CD1c-positive myeloid dendritic cell (primary cell): ENCODE data around the gene TBC1D22A.
"Not testable (repeated sequence)": the region's sequence is repeated elsewhere in the genome, so short reads cannot be mapped to it uniquely, and the experiment has no call there.

Experiments used
- DNase-seq: peaks from one replicate; pipeline ENCODE4 v3.0.0-alpha.2; 2016; ENCODE audit errors: extremely low spot score

TBC1D22A gene

DNA sequence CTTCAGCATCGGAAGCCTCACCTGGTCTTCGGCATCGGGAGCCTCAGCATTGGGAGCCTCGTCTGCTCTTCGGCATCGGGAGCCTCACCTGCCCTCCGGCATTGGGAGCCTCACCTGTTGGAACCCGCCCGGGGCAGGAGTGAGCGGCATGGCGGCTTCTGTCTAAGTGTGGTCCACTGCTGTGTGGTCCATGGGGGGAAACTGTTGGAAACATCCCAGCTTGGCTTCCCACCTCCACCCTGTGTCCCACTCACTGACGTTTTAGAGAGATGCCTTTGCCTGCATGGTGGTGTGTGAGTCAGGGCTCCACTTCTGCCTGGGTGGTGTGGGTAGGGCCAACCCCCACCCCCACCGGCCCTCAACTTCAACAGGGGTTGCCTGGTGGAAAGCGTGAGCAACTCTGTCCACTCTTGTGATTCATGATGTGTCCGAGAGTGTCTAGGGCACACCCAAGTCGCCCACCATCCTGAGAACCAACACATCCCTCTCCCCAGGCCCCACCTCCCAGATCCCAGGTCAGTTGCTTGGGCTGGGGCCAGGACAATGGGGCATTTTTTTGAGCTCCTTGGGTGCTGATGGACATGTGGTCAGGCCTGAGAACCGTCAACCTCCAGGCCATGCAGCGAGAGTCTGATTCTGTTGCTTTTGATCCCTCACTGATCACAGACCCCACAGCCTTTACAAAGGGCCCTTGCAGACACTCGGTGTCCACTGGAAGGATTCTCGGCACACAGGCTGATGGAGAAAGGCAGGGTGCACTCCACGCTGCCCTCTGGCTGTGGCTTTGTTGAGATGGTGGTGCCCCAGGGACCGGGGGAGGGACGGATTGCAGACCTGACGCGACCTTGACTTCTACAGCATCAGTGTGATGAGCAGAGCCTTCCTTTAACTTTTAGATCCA is 406.7 kb downstream of the TBC1D22A start:
- DNase-seq, result no peak

GRCh38 chr22:47169801-47170140 is 407.3 kb downstream of the TBC1D22A start:
- no peak for DNase-seq

DNA sequence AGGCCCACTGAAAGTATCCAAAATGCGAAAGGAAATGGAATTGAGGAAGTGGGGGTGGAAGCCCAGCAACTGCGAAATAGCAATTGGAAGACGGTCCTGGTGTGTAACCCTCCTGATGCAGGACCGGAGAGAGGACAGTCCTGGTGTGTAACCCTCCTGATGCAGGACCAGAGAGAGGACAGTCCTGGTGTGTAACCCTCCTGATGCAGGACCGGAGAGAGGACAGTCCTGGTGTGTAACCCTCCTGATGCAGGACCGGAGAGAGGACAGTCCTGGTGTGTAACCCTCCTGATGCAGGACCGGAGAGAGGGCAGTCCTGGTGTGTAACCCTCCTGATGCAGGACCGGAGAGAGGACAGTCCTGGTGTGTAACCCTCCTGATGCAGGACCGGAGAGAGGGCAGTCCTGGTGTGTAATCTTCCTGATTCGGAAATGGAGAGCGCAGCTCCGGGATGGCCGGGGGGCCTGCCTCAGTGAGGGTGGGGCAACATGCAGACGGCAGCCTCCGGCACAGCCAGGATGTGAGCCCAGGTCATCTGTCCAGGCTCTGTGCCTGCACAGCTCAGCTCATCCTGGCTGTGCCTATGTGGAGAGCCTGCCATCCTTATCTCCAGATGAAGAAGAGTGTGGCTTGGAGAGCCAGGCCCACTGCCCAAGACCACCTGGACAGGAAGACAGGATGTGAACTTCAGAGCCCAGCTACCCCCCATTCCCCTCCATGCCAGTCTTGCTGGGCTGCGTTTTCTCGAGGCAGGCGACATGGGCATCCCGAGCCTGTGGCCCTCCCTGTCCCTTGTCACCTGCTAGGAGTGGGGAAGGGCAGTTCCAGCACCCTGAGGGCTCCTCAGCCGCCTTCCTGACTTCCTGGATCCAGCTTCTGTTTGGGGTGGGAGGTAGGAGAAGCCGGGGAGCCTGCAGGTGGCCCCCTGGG is 408.3 kb downstream of the TBC1D22A start:
- not testable (repeated sequence) for DNase-seq

DNA sequence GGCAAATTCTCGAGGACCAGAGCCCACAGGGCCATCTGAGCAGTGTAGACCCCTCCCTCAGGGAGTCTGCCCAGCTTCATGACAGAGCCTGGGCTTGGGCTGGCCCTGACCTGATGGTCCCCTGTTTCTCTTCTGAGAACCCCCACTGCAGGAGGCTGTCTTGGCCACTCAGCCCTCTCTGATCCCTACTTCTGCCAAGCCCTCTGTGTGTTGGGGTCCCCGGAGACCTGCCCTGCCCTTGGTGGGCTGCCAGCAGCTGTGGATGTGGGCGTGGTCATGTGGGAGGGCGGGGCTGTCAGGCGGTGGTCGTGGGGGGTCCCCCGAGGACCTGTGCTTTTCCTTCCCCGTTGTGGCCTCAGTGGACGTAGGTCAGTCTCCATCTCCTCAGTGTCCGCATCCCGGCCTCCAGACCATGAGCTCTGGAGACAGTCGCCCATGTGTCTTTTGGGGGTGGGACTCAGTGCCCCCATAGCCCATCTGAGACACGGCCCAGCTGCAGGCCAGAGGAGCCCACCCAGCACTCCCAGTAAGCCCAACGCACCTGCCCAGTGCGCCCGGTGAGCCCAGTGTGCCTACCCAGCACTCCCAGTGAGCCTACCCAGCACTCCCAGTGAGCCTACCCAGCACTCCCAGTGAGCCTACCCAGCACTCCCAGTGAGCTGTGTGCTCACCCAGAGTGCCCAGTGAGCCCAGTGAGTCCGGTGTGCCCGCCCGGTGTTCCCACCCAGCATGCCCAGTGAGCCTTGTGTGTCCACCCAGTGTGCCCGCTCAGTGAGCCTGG is 409.2 kb downstream of the TBC1D22A start:
- DNase-seq, result no peak

- DNase-seq, result no peak
These were observed 410.5 kb downstream of the TBC1D22A start for GRCh38 chr22:47172771-47173534.

DNA sequence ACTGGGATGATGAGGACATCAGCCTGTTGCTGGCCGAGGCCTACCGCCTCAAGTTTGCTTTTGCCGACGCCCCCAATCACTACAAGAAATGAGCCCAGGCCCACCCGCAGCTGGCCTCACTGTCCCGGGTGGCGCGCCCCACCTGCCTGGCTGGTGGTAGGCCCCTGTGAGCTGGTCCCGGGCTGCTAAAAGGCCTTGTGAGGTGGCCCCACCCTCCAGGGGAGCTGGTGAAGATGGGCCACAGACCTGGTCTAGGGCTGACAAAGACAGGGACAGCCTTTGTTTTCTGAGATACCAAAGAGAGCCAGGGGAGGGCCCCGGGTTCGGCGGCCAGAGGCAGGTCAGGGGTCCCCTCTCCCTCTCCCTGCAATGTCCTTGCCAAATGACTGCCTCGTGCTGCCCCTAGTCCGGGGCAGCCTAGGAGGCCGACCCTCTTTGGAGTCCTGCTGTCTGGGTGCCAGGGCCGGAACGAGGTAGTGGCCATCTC is 411.1 kb downstream of the TBC1D22A start:
- DNase-seq, result no peak

GRCh38 chr22:47174096-47174495 is 411.6 kb downstream of the TBC1D22A start:
- DNase-seq, result no peak

- DNase-seq, result no peak
These were observed 412.2 kb downstream of the TBC1D22A start for GRCh38 chr22:47174671-47175112.

- DNase-seq, result no peak
These were observed 412.9 kb downstream of the TBC1D22A start for GRCh38 chr22:47175151-47176025.

DNA sequence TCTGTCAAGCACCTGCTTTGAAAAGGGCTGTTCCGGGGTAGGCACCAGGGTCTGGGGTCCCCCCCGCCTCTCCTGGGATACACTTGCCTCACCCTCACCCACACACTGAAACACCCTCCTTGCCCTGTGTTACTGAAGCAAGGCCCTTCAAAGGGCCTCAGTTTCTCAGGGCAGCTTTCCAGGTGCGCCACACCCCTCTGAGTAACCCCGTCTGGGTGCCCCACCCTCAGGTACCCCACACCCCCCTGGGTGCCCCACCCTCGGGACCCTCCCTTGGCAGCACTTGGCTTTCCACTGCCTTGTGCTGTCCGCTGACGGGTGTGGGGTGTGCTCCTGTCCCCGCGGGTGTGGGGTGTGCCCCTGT is 413.6 kb downstream of the TBC1D22A start:
- no peak for DNase-seq

GRCh38 chr22:47176573-47177333 is 414.3 kb downstream of the TBC1D22A start:
- no peak for DNase-seq

GRCh38 chr22:47177334-47177815 is 414.9 kb downstream of the TBC1D22A start:
- DNase-seq, result no peak

DNA sequence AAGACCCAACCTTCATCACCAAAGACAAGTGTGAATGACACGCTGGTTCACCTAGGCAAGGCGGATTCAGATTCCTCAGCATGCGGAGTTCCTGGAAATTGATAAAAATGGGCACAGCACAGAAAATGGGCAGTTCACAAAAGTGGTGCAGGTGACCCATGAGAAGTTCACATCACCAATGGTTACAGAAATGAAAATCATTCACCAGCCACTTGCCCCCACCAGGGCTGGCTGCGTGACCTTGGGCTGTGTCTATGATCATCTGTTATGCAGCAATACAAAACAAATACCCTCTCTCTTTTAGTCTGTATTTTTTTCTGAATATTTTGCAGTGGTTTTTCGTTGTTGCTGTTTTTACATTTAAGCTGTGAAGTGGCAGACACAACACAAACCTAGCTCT is 415.9 kb downstream of the TBC1D22A start:
- DNase-seq, result no peak

GRCh38 chr22:47180796-47181195 is 418.3 kb downstream of the TBC1D22A start:
- no peak for DNase-seq

DNA sequence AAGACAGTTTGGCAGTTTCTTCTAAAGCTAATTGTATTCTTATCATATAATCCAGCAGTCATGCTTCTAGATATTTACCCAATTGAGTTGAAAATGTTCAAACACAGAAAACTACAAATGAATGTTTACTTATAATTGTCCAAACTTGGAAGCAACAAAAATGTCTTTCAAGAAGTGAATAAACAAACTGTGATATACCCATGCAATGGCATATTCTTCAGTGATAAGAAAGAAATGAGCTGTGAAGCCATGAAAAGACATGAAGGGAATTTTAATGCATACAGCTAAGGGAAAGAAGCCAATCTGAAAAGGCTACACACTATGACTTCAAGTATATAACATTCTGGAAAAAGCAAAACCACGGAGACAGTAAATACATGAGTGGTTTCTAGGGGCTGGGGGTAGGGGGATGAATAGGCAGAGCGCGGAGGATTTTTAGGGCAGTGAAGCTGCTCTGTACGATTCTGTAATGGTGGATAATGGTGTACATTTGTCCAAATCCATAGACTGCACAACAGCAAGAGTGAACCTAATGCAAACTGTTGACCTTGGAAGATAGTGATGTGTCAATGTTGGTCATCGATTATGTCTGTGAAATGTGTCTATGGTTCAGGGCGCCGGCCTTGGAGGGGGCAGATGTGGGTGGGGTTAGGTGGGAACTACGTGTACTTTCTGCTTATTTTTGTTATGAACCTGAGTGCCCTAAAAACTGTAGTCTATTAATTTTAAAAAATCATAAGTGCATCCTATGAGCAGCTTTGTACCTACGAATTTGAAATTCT is 424.9 kb downstream of the TBC1D22A start:
- no peak for DNase-seq

DNA sequence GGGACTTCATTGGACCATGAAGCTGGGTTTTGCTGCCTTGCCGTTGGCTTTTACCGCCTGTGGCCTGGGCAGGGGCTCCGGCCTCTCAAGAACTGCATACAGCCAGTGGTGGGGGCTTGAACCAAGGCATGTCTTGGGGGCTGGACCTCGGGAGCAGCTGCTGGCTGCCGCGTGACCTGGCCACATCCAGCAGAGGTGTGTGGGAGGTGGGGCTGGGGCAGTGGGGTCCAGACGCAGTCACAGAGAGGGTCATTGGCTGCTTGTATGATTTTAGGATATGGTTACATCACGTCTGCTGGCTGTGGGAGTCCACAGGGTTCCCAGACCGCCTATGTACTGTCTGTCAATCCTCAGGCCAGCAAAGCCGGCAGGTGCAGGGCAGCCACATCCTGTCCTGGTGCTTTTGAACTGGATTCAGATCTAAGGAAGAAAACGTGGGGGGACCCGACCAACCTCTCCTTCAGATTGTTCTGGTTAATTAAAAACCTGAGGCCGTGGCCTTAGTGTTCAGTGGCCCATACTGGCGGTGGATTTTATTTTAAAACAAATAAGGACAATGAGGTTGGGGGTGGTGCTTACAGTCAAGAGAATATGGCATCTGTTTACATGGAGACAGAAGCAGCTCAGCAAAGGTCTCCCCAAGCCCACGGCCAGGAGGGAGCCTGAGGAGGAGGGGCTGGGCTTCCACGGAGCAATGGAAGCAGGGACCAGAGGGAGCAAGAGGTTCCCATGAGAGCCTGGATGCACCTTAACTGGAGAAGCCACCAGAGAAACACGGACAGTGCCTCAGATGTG is 426.0 kb downstream of the TBC1D22A start:
- DNase-seq, result no peak
